Camera-type eye (tissue), 1 donor: ENCODE results near the gene SBNO2. TPM values are rescaled to one million over a fixed set of nuclear protein-coding genes. Genes with fewer than 3 reads are reported as not detected.

Experiments used
- total RNA-seq: library from RNA; depleted of rRNA; stranded (reverse); fragments of >200 nt; gene quantifications from one replicate; pipeline ENCODE4 v1.2.3, GENCODE V29; 2014

SBNO2 gene, protein sequence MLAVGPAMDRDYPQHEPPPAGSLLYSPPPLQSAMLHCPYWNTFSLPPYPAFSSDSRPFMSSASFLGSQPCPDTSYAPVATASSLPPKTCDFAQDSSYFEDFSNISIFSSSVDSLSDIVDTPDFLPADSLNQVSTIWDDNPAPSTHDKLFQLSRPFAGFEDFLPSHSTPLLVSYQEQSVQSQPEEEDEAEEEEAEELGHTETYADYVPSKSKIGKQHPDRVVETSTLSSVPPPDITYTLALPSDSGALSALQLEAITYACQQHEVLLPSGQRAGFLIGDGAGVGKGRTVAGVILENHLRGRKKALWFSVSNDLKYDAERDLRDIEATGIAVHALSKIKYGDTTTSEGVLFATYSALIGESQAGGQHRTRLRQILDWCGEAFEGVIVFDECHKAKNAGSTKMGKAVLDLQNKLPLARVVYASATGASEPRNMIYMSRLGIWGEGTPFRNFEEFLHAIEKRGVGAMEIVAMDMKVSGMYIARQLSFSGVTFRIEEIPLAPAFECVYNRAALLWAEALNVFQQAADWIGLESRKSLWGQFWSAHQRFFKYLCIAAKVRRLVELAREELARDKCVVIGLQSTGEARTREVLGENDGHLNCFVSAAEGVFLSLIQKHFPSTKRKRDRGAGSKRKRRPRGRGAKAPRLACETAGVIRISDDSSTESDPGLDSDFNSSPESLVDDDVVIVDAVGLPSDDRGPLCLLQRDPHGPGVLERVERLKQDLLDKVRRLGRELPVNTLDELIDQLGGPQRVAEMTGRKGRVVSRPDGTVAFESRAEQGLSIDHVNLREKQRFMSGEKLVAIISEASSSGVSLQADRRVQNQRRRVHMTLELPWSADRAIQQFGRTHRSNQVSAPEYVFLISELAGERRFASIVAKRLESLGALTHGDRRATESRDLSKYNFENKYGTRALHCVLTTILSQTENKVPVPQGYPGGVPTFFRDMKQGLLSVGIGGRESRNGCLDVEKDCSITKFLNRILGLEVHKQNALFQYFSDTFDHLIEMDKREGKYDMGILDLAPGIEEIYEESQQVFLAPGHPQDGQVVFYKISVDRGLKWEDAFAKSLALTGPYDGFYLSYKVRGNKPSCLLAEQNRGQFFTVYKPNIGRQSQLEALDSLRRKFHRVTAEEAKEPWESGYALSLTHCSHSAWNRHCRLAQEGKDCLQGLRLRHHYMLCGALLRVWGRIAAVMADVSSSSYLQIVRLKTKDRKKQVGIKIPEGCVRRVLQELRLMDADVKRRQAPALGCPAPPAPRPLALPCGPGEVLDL (N-terminal part only)
- total RNA-seq, result 17.3 TPM

DNA sequence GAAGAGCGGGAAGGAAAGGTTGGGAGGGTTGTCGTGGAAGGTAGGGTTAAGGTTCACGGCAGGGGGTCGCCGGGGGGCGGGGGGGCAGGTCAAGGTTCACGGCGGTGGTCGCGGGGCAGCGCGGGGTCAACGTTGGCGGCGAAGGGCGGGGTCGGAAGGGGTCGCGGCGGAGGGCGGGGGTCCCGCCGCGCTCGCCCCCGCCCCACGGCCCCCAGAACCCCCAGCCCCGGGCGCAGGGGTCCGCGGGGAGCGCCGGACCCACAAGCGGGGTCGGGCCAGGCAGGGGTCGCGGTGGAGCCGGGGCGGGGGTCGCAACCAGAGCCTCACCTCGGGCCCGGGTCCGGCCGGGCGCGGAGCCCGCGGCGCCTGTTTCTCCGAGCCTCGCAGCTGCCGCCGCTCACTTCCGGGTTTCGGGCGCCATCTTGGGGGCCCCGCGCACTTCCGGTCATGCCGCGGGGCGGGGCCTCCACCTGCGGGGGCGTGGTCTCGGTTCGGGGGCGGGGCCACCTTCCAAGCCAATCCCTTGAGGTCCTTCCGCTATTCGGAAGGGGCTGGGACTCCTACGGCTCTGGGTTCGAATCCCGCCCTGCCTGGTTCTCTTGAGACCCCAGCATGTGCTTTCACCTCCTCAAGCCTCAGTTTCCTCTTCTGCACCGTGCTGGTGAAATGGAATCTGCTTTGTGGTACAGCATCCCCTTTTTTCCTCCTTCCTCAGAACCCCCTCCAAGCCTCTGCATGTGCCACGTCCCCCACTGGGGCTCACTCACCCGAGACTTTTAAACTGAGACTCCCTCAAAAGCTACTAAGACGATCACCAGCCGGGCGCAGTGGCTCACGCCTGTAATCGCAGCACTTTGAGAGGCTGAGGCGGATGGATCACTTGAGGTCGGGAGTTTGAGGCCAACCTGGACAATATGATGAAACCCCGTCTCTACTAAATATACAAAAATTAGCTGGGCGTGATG lies at the start of gene SBNO2:
TSS of gene SBNO2 (minus strand) at position 424 of the 965 bp plus-strand sequence. CDS start 19,992 bp downstream, outside the sequence.

DNA sequence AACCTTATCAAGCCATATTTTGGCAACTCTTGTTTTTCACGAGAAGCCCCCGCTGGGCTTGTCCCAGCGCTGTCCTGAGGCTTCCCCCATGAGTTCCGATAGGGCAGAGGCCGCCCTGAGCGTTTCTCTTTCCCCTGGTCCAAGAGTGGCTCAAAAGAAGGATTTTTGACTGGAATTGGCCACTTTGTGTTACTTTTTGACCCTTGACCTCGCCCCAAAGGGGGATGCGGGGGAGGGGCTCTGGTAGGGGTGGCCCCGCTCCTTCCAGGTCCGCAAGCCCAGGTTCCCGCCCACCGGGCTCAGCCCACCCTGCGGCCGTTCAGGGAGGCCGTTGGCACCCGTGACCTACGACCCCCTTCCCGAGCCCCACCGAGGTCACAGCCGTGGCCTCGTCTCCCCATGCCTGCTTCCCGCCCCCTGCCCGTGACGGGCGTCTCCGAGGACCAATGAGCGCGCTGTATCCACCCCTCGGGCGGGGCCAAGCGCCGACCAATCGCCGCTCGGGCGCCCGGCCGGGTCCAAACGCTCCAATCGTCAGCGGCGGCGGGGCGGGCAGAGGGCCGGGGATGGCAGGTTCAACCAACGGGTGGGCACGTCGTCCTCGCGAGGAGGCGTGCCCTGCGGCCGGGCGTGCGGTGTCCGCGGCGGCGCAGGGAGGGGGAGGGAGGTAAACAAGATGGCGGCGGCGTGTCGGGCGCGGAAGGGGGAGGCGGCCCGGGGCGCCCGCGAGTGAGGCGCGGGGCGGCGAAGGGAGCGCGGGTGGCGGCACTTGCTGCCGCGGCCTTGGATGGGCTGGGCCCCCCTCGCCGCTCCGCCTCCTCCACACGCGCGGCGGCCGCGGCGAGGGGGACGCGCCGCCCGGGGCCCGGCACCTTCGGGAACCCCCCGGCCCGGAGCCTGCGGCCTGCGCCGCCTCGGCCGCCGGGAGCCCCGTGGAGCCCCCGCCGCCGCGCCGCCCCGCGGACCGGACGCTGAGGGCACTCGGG lies 31.3 kb upstream of the SBNO2 start, which contains the start of gene STK11:
TSS of gene STK11 (plus strand) at position 665 of the 986 bp plus-strand sequence. CDS start 1,136 bp downstream, outside the sequence.

DNA sequence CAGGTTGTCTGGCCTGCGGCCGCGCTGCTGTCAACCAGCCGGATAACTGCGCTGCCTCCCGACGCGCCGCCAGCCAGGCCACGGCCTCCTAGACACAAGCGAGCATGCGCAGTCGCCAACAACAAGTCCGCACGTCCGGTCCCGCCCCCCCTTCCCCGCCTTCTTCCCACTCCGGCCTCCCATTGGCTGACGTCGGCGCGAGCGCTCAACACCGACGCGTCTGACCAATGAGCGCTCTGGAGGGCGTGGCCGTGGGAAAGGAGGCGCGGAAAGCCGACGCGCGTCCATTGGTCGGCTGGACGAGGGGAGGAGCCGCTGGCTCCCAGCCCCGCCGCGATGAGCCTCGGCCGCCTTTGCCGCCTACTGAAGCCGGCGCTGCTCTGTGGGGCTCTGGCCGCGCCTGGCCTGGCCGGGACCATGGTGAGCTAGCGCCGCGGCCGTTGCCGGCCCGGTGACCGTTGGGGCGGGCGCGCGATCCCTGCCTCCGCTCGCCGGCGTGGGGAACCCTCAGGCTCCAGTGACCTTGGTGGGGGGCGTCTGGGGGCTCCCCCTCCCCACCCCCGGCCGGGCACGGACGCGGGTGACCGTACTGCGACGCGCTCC lies 70.3 kb downstream of the SBNO2 start, which contains the start of gene GPX4:
TSS of gene GPX4 (plus strand) at position 287 of the 603 bp plus-strand sequence. CDS start at position 337, 50 bp downstream.

DNA sequence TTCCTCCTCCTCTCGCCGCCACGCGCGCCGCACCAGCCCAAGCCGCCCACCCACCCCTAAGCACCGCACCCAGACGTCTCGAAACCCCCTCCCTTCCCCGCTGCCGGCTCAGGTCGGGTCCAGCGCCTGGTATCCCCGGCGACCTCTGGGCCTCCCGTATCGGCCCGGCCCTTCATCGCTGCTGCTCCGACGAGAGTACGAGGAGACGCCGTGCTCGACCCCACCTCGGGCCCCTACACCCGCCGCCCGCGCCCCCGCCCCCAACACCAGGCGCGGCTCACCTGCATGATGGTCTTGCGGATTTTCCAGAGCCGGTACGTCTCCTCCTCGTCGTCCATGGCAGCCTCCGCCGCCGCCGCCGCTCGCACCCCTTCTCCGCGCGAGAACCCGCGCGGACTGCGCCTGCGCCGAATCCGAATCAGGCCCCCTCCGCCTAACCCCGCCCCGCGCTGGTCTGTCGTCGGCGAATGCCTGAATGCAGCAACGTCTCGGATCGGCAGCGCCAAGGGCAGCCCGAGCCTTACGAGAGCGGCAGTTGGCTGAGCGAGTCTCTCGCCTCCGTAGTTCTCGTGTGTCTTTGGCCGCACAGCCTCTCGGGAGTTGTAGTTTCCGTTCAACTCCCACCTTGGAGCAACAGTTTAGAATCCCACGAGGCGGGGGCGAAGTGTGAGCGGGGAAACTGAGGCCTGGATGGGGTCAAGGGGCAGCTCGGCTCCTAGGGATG lies 78.9 kb downstream of the SBNO2 start, which contains the start of gene POLR2E:
TSS of gene POLR2E (minus strand) at position 398 of the 724 bp plus-strand sequence. CDS start at position 338, 60 bp downstream.

DNA sequence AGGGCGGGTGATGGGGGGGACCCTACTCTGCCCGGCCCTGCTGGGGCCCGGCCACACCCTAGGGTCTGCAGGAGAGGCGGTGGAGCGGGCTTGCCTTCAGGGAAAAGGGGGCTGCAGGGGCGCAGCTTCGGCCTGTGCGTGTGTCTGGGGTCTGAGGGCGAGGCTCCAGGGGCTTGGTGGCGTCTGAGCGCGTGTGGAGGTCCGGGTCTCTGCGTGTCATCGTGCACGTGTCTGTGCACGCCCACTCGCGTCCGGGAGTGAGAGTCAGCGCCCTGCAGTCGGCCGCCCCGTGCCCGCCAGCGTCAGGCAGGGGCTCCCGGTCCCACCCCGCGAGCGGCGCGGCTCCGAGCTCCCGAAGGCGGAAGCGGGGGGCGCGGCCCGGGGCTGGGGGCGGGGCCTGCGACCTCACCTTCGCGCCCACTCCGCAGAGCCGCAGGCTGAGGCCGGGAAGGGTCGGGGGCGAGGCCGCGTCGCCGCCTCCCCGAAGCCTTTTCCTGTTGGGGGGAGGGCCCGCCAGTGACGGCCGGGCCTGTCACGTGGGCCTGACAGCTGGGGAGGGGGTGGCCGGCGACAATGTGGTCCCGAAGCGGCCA lies 107.2 kb downstream of the SBNO2 start, which contains the start of gene ARHGAP45:
TSS of gene ARHGAP45 (plus strand) at position 420 of the 593 bp plus-strand sequence. CDS start 239 bp downstream, outside the sequence.

Other genes starting within 250 kb of the SBNO2 start
- 12.7 TPM for gene ARID3A, start 248.2 kb downstream of the SBNO2 start, total RNA-seq
- 52.4 TPM for gene WDR18, start 189.9 kb downstream of the SBNO2 start, total RNA-seq
- not detected for gene GRIN3B, start 173.8 kb downstream of the SBNO2 start, total RNA-seq
- 103 TPM for gene TMEM259, start 153.1 kb downstream of the SBNO2 start, total RNA-seq
- gene RNU6-2, start 152.7 kb downstream of the SBNO2 start, total RNA-seq, result not detected
- gene CNN2, start 147.7 kb downstream of the SBNO2 start, total RNA-seq, result 60.9 TPM
- gene ABCA7, start 134.2 kb downstream of the SBNO2 start, total RNA-seq, result 84.4 TPM
- gene ARHGAP45, start 107.1 kb downstream of the SBNO2 start, total RNA-seq, result 11.5 TPM
- gene POLR2E, start 78.9 kb downstream of the SBNO2 start, total RNA-seq, result 101 TPM
- gene GPX4, start 70.3 kb downstream of the SBNO2 start, total RNA-seq, result 157 TPM
- 58.2 TPM for gene STK11, start 31.5 kb upstream of the SBNO2 start, total RNA-seq
- gene CBARP, start 63.7 kb upstream of the SBNO2 start, total RNA-seq, result 6.2 TPM
- gene ATP5F1D, start 67.5 kb upstream of the SBNO2 start, total RNA-seq, result 30.1 TPM
- gene MIDN, start 74.3 kb upstream of the SBNO2 start, total RNA-seq, result 48.5 TPM
- 961 TPM for gene CIRBP, start 95.1 kb upstream of the SBNO2 start, total RNA-seq
- gene FAM174C, start 101.3 kb upstream of the SBNO2 start, total RNA-seq, result 14.2 TPM
- 12.1 TPM for gene EFNA2, start 111.6 kb upstream of the SBNO2 start, total RNA-seq
- 69.5 TPM for gene NDUFS7, start 209.6 kb upstream of the SBNO2 start, total RNA-seq
- 26.2 TPM for gene GAMT, start 227.3 kb upstream of the SBNO2 start, total RNA-seq
- 45.7 TPM for gene DAZAP1, start 233.3 kb upstream of the SBNO2 start, total RNA-seq